GM10248 (cell line): ENCODE measurements around the gene CLCN2.

ENCODE experiments used
- CTCF ChIA-PET: fragments of 300-600 bp; sonication (Branson Sonifier 250); formaldehyde crosslinking; extraction: SDS; loops from one replicate; lab custom pipeline; 2021; ENCODE audit warnings: antibody characterized with exemption; lab: Yijun Ruan, JAX
- POLR2A ChIA-PET: fragments of 350-650 bp; sonication (Branson Sonifier 250); formaldehyde crosslinking; extraction: SDS; loops from one replicate; lab custom pipeline; 2020; ENCODE audit warnings: antibody characterized with exemption; lab: Yijun Ruan, JAX
- DNase-seq: peaks from one replicate; pipeline ENCODE4 v3.0.0; 2012; ENCODE audit errors: extremely low spot score
- TF ChIP-seq, protein P1 (sequence below): IDR thresholded peaks from 2 replicates; pipeline ENCODE4 v1.5.1; 2012; ENCODE audit warnings: mild to moderate bottlenecking, low read depth; ENCODE audit errors: extremely low read depth, missing control alignments, control extremely low read depth

The CLCN2 gene

DNA sequence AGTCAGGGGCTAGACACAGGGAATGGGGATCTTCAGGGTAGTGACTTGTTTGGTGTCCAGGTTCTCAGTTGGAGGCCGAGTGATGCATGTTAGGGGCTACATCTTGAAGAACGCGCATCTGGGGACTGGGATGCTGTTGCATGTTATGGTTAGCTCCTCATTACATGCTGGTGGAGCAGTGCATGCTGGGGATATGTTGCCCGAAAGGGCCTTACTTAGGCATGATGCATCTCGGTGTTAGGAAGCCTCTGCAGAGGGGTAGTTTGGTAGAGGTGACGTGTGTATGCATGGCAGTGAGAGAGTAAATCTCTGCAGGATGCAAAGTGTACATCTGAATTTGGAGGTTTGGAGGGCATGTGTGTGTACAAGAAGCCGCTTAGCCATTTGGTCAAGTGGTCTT is 44.6 kb downstream of the CLCN2 start:
- DNase-seq: no peak
- TF ChIP-seq, protein P1, sequence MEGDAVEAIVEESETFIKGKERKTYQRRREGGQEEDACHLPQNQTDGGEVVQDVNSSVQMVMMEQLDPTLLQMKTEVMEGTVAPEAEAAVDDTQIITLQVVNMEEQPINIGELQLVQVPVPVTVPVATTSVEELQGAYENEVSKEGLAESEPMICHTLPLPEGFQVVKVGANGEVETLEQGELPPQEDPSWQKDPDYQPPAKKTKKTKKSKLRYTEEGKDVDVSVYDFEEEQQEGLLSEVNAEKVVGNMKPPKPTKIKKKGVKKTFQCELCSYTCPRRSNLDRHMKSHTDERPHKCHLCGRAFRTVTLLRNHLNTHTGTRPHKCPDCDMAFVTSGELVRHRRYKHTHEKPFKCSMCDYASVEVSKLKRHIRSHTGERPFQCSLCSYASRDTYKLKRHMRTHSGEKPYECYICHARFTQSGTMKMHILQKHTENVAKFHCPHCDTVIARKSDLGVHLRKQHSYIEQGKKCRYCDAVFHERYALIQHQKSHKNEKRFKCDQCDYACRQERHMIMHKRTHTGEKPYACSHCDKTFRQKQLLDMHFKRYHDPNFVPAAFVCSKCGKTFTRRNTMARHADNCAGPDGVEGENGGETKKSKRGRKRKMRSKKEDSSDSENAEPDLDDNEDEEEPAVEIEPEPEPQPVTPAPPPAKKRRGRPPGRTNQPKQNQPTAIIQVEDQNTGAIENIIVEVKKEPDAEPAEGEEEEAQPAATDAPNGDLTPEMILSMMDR: no peak
- ChIA-PET POLR2A (interaction anchor here (1.3 kb wide), 1 partner anchor 11 kb away, joined by 5 read pairs; no protein-coding TSS in a partner anchor), CTCF (interaction anchor here (1.3 kb wide), 1 partner anchor 14 kb away, joined by 3 read pairs; no protein-coding TSS in a partner anchor)

DNA sequence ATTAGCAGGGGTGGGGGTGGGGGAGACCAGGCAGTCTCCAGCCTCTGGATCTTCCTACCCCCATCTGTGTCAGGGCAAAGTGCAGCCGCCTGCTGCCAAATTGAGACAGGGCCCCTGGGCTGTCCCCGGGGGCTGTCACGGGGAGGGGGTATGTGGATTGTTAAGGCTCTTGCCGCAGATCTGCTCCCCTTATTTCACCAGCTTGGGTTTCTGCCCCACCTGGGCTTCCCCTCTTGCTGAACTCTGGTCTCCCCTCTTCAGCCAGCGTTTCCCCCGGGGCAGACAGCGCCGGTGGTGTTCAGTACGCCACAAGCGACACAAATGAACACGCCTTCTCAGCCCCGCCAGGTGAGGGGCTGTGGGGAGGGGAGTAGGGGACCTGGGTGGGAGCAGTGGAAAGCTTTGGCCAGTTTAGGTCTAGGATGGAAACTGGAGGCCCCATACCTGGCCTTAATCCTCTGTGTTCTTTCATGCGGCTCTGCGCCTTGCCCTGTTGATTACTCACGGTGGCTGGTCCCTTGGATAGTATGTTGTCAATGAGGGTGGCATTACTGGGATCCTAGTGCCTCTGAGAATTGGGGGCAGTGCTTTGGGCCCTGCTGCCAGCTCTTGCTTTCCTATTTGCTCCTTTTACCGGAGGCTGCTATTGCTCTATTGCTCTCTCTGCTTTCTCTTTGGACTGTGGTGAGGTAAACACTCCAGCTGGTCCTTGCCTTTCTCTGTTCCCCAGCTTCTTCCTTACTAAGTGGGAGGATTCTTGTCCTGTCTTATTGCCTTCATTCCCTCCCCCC is 45.3 kb downstream of the CLCN2 start:
- DNase-seq: peak; percentile 19
- CTCF ChIA-PET: interaction anchor here (0.7 to 1.5 kb wide), 5 partner anchors 11 to 89 kb away, joined by 3 to 5 read pairs (median 3); partner anchors contain the start of gene EEF1AKMT4
- POLR2A ChIA-PET: interaction anchor here (1.0 to 1.3 kb wide), 4 partner anchors 8 to 19 kb away, joined by 3 to 6 read pairs (median 4); no protein-coding TSS in a partner anchor
- TF ChIP-seq, protein P1: no peak

DNA sequence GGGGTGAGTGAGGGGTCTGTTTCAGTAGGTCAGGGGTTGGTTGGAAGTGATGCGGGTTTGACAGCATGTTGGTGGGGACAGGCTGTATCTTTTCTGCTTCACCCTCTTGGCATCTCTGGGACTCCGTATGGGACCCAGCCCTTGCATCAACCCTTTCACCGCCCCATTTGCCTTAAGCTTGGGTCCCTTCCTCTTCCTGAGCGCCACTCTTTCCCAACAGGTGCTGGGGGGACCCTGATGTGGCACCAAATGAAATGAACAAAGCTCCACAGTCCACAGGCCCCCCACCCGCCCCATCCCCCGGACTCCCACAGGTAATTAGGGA is 45.9 kb downstream of the CLCN2 start:
- DNase-seq: peak; percentile 31
- CTCF ChIA-PET: interaction anchor here (0.7 to 1.5 kb wide), 4 partner anchors 11 to 88 kb away, joined by 3 to 5 read pairs (median 3); partner anchors contain the start of gene EEF1AKMT4
- TF ChIP-seq, protein P1: no peak
- POLR2A ChIA-PET: interaction anchor here (1.0 to 1.3 kb wide), 4 partner anchors 9 to 20 kb away, joined by 3 to 6 read pairs (median 4); no protein-coding TSS in a partner anchor

GRCh38 chr3:184314700-184315542 is 46.5 kb downstream of the CLCN2 start:
- ChIA-PET POLR2A (interaction anchor here (1.0 kb wide), 2 partner anchors 9 to 20 kb away, joined by 3 to 6 read pairs; no protein-coding TSS in a partner anchor), CTCF (interaction anchor here (1.3 to 1.5 kb wide), 2 partner anchors 12 to 87 kb away, joined by 3 to 5 read pairs; no protein-coding TSS in a partner anchor)
- peak; percentile 60 for DNase-seq
- TF ChIP-seq, protein P1: no peak

DNA sequence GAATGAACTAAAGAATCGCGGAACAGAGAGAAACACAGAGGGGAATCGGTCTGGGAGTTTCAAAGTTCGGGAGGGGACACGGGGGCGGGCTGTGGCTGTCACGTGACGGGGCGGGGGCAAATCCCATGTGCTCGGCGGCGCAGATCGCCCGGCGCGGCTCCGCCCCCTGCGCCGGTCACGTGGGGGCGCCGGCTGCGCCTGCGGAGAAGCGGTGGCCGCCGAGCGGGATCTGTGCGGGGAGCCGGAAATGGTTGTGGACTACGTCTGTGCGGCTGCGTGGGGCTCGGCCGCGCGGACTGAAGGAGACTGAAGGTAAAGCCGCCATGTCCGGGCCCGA is 47.1 kb downstream of the CLCN2 start, which contains the start of gene EIF4G1:
EIF4G1 (plus strand) TSS at position 244 of the 337 bp plus-strand sequence. CDS start 1,191 bp downstream, outside the sequence.
- ChIA-PET POLR2A (no interaction called here), CTCF (no interaction called here)
- peak; percentile 99 for DNase-seq
- TF ChIP-seq, protein P1: no peak

DNA sequence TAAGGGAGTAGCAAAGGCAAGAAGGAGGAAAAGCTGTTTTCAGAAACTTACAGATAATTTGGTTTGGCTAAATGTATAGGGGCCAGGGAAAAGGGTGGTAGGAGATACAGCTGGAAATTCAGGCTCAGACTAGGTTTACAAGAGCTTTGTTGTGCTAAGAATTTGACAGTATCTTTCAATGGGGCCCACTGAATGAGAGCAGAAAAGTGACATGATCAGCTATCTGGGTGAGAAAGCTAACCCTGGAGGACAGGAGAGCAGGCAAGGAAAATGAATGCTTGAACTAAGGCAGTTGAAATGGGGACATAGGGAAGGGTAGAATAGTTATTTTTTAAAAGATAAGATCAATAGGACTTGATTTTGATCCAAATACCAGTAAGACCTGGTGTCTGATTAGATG is 49.8 kb downstream of the CLCN2 start:
- DNase-seq: no peak
- ChIA-PET POLR2A (no interaction called here), CTCF (interaction anchor here (0.8 to 1.3 kb wide), 4 partner anchors 8 to 121 kb away, joined by 3 read pairs; no protein-coding TSS in a partner anchor)
- TF ChIP-seq, protein P1: no peak
